Astrocyte (in vitro differentiated cells and primary cell): Measurements from ENCODE around the gene BEST1.

ENCODE experiments used
- CTCF ChIP-seq: IDR thresholded peaks from 2 replicates; pipeline ENCODE4 v1.5.1; 2011; ENCODE audit warnings: low read depth, mild to moderate bottlenecking, inconsistent platforms, low read length, moderate library complexity; ENCODE audit not compliant: insufficient read depth
- EZH2 ChIP-seq: IDR thresholded peaks from 2 replicates; pipeline ENCODE4 v1.6.1; 2012; ENCODE audit warnings: mild to moderate bottlenecking, low read length, inconsistent platforms; ENCODE audit not compliant: insufficient read depth

GRCh38 chr11:61976813-61977475, 26.8 kb downstream of the BEST1 start:
- TF ChIP-seq CTCF (no peak), EZH2 (no peak)
